Activated naive CD8-positive, alpha-beta T cell treated with anti-CD3 and anti-CD28 coated beads, Interleukin-2, amount 10 ng/mL, durations not matched to agents 7 days and 5 days (primary cell): Measurements from ENCODE around the gene VEGFB. TPM values are rescaled to one million over a fixed set of nuclear protein-coding genes. Genes with fewer than 3 reads are reported as not detected.

Source experiments
- ATAC-seq: fragments of 150-1000 bp; cut with Tn5 transposase; one replicate; pipeline ENCODE4 v1.10.0; 2021; ENCODE audit warnings: low read depth, moderate library complexity
- POLR2A ChIA-PET: fragments of 350-600 bp; sonication (Branson Sonifier 250); formaldehyde crosslinking; loops from one replicate; lab custom pipeline; 2021; ENCODE audit warnings: antibody characterized with exemption; lab: Charles Lee
- DNase-seq: peaks from one replicate; pipeline ENCODE4 v3.0.0; 2021
- H3K27ac Mint-ChIP-seq: one replicate; pipeline ENCODE4 v1.8.0; 2022; ENCODE audit warnings: mild to moderate bottlenecking, mixed read lengths
- H3K27me3 Mint-ChIP-seq: one replicate; pipeline ENCODE4 v1.8.0; 2022; ENCODE audit warnings: mild to moderate bottlenecking, moderate library complexity, mixed read lengths
- H3K36me3 Mint-ChIP-seq: one replicate; pipeline ENCODE4 v1.8.0; 2021; ENCODE audit warnings: mild to moderate bottlenecking, mixed read lengths
- H3K4me1 Mint-ChIP-seq: one replicate; pipeline ENCODE4 v1.8.0; 2021; ENCODE audit warnings: mixed read lengths
- H3K4me3 Mint-ChIP-seq: one replicate; pipeline ENCODE4 v1.8.0; 2022; ENCODE audit warnings: mild to moderate bottlenecking, moderate library complexity, mixed read lengths
- H3K9me3 Mint-ChIP-seq: one replicate; pipeline ENCODE4 v1.8.0; 2021; ENCODE audit warnings: mixed read lengths
- total RNA-seq, 2 experiments: library from RNA; stranded (reverse); gene quantifications; one replicate each; pipeline ENCODE4 v1.2.3, GENCODE V29; 2021

VEGFB gene
- total RNA-seq, 2 experiments from 2014 or later: 93.4 to 98.8 TPM

DNA sequence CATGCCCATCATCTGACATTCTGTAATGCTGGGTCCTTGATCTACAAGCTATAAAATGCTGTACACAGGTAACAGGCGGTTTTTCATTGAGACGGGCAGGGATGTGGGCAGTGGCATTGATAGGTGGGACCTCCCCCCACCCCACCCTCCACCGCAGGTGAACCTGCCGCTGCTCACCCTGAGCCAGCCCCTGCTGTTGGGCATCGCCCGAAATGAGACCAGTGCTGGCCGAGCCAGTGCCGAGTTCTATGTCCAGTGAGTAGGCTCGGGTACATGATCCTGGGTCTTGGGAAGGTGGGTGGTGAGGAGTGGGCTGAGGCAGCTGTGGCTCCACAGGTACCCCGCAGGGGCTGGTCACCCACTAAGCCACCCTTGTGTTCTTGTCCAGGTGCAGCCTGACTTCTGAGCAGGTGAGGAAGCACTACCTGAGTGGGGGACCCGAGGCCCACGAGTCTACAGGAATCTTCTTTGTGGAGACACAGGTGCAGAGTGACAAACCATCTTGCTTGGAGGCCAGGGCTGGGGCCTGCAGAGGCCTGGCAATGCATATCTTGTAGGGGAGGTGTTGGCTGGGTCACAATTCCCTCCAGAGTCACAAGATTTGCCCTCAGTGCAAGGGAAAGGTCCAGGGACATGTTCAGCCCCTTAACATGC lies 5.2 kb upstream of the VEGFB start:
- POLR2A ChIA-PET: interaction anchor here (0.6 to 26.2 kb wide), 7 partner anchors 9 to 43 kb away, joined by 3 to 419 read pairs (median 4); partner anchors contain the start of genes FERMT3, FKBP2, PPP1R14B and STIP1
- Mint-ChIP-seq H3K27me3 (no peaks in the 10 kb centered on the region), H3K9me3 (no peaks in the 10 kb centered on the region), H3K36me3 (peaks cover 3% of the 10 kb centered on the region), H3K27ac (peak overlapping the region; percentile 96), H3K4me3 (peak overlapping the region; percentile 93), H3K4me1 (peaks cover 41% of the 10 kb centered on the region)
- no peak for DNase-seq
- ATAC-seq: no peak

DNA sequence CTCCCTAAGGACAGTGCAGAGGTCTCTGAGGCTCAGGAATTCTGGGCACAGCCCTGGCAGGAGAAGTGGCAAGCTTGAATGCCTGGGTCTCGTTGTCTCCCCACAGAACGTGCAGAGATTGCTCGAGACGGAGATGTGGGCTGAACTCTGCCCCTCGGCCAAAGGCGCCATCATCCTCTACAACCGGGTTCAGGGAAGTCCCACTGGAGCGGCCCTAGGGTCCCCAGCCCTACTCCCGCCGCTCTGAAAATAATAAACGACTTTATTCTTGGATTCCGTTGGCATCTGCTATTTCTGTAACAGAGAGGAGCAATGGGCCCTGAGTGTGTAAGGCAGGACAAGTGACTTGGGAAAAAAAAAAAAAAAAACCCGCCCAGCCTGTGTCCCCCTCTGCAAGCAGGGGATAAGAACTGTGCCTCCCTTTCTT lies 4.6 kb upstream of the VEGFB start:
- DNase-seq (no peak), ATAC-seq (no peak)
- H3K4me1 Mint-ChIP-seq: peaks cover 41% of the 10 kb centered on the region
- POLR2A ChIA-PET: interaction anchor here (0.6 to 26.2 kb wide), 9 partner anchors 9 to 1371 kb away, joined by 3 to 419 read pairs (median 3); partner anchors contain the start of genes FERMT3, FKBP2, PPP1R14B and STIP1
- H3K4me3 Mint-ChIP-seq: peak overlapping the region; percentile 93
- H3K27me3 Mint-ChIP-seq: no peaks in the 10 kb centered on the region
- peak overlapping the region; percentile 96 for H3K27ac Mint-ChIP-seq
- H3K9me3 Mint-ChIP-seq: no peaks in the 10 kb centered on the region
- peaks cover 3% of the 10 kb centered on the region for H3K36me3 Mint-ChIP-seq

DNA sequence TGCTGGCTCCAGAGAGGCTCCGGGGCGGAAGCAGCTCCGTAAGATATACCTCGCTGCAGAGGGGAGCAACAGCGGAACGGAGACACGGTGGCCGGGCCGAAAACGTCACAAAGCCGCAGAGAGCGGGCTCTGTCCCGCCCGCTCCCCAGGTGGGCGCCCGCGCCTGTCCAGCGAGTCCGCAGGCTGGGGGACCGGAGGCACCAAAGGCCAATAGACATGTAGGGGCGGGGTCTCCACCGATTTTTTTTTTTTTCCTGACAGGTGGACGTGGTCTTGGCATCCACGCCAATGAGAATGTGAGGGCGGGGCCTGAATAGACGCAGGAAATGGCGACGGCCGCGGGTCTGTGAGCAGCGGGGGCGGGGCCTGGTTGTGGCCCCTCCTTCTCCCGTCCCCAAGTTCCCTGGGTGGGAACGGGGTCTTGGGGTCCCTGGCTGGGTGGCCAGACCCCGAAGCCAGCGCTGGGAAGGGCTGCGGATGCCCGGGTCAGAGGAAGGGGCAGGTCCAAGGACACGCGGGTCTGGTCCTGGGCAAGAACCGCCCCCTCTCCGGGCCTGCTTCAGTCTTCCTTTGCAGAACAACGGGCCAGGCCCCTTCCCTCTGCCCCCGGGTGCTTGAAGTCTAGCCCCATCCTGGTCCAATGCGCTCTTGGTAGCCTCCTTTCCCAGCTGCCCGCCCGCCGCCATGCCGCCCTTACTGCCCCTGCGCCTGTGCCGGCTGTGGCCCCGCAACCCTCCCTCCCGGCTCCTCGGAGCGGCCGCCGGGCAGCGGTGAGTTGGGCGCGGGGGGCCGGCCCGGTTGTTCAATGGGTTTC lies 4.0 kb upstream of the VEGFB start, which contains the start of gene DNAJC4:
DNAJC4 (plus strand) TSS at position 378 of the 814 bp plus-strand sequence; CDS start at position 685, 307 bp downstream.
- ATAC-seq (peak; percentile 50), DNase-seq (peak; percentile 91)
- Mint-ChIP-seq H3K9me3 (no peaks in the 10 kb centered on the region), H3K27me3 (no peaks in the 10 kb centered on the region), H3K27ac (peak within 1 kb of the TSS; percentile 96), H3K4me1 (peaks cover 38% of the 10 kb centered on the region), H3K4me3 (peak within 1 kb of the TSS; percentile 93), H3K36me3 (peaks cover 4% of the 10 kb centered on the region)
- POLR2A ChIA-PET: interaction anchor here (0.7 to 26.2 kb wide), 13 partner anchors 8 to 1372 kb away, joined by 3 to 419 read pairs (median 4); partner anchors contain the start of genes FERMT3, FKBP2, PPP1R14B and STIP1

DNA sequence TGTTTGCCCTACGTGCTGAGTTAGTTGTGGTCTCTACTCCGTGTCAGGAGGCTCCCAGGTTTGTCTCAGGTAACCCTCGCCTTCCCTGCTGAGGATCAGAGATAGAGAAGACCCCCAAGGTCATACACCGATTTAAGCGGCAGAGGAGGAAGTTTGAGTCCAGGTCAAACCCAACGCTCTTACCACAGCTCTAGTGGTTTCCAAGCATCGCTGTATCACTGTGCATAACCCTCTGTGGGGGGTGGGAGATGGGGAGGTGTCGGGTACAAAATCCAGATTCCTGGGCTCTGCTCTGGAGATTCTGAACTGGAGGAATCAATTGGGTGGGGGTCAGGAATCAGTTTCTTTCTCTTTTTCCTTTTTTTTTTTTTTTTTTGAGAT lies 3.4 kb upstream of the VEGFB start:
- DNase-seq (no peak), ATAC-seq (no peak)
- Mint-ChIP-seq H3K4me1 (peaks cover 39% of the 10 kb centered on the region), H3K4me3 (peak overlapping the region; percentile 93), H3K9me3 (no peaks in the 10 kb centered on the region), H3K27ac (peak overlapping the region; percentile 96), H3K27me3 (no peaks in the 10 kb centered on the region), H3K36me3 (peaks cover 6% of the 10 kb centered on the region)
- POLR2A ChIA-PET: interaction anchor here (0.7 to 26.2 kb wide), 8 partner anchors 9 to 1349 kb away, joined by 3 to 419 read pairs (median 8); partner anchors contain the start of genes FERMT3 and PPP1R14B

DNA sequence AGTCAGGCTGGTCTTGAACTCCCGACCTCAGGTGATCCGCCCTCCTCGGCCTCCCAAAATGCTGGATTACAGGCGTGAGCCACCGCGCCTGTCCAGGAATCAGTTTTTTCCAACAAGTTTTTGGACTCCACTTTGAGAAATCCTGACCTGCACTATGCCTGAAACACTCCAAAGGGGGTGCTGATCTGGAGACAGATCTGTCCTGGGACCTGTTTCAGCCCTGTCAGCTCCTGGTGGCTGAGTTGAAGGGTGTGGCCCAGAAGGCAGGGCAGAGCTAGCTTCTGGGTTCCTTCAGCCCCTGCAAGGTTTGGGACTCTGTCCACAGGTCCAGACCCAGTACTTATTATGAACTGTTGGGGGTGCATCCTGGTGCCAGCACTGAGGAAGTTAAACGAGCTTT lies 2.8 kb upstream of the VEGFB start:
- POLR2A ChIA-PET: interaction anchor here (1.0 to 26.2 kb wide), 7 partner anchors 8 to 67 kb away, joined by 3 to 419 read pairs (median 10); partner anchors contain the start of genes FERMT3 and PPP1R14B
- DNase-seq: no peak
- Mint-ChIP-seq H3K27ac (peak overlapping the region; percentile 48), H3K4me1 (peaks cover 39% of the 10 kb centered on the region), H3K36me3 (peaks cover 6% of the 10 kb centered on the region), H3K9me3 (no peaks in the 10 kb centered on the region), H3K27me3 (no peaks in the 10 kb centered on the region), H3K4me3 (peak overlapping the region; percentile 93)
- no peak for ATAC-seq

DNA sequence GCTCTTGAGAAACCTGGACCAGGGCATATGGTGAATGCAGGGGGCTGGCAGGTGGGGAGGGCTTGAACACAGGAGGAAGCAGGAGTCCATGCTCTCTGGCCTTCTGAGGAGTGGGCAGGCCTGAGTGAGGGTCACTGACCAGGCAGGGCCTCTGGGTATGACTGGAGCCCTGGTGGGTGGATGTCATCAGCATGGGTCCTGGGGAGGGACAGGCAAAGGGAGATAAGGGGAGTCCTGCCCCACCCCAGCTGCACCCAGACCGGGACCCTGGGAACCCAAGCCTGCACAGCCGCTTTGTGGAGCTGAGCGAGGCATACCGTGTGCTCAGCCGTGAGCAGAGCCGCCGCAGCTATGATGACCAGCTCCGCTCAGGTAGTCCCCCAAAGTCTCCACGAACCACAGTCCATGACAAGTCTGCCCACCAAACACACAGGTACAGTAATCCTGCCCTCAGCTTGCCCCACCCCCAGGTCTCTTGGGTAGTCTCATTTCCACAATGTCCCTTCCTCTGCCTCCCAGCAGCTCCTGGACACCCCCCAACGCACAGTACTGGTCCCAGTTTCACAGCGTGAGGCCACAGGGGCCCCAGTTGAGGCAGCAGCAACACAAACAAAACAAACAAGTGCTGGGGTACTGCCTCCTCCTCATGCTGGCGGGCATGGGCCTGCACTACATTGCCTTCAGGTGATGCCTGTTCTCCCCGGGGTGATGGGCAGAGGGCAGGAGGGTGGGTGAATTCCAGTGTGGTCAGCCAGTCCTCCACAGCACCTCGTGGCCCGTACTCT lies 2.0 kb upstream of the VEGFB start:
- POLR2A ChIA-PET: interaction anchor here (1.0 to 26.2 kb wide), 9 partner anchors 7 to 85 kb away, joined by 3 to 419 read pairs (median 6); partner anchors contain the start of genes FERMT3, PPP1R14B and PRDX5
- H3K36me3 Mint-ChIP-seq: peaks cover 11% of the 10 kb centered on the region
- no peaks in the 10 kb centered on the region for H3K9me3 Mint-ChIP-seq
- ATAC-seq: no peak
- H3K27ac Mint-ChIP-seq: peak overlapping the region; percentile 48
- peak overlapping the region; percentile 93 for H3K4me3 Mint-ChIP-seq
- H3K4me1 Mint-ChIP-seq: peaks cover 39% of the 10 kb centered on the region
- DNase-seq: no peak
- H3K27me3 Mint-ChIP-seq: no peaks in the 10 kb centered on the region

DNA sequence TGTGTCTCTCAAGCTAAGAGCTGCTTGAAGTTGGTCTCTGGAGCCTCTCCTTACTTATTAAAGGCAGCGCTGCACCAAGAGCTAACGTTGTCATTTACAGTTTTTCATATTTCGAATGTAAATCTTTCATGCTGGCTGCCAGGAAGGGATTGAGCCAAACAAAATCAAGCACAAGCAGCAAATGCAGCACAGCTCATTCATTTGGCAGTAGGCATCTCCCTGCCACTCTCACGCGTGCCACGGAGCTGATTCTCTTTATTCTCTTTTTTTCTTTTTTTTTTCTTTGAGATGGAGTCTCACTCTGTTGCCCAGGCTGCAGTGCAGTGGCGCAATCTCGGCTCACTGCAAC lies 1.4 kb upstream of the VEGFB start:
- POLR2A ChIA-PET: interaction anchor here (1.1 to 26.2 kb wide), 7 partner anchors 11 to 85 kb away, joined by 3 to 419 read pairs (median 6); partner anchors contain the start of genes FERMT3, PPP1R14B and PRDX5
- Mint-ChIP-seq H3K9me3 (no peaks in the 10 kb centered on the region), H3K36me3 (peaks cover 11% of the 10 kb centered on the region), H3K4me3 (peak overlapping the region; percentile 39), H3K27ac (peak overlapping the region; percentile 45), H3K4me1 (peaks cover 33% of the 10 kb centered on the region), H3K27me3 (no peaks in the 10 kb centered on the region)
- no peak for DNase-seq
- no peak for ATAC-seq

DNA sequence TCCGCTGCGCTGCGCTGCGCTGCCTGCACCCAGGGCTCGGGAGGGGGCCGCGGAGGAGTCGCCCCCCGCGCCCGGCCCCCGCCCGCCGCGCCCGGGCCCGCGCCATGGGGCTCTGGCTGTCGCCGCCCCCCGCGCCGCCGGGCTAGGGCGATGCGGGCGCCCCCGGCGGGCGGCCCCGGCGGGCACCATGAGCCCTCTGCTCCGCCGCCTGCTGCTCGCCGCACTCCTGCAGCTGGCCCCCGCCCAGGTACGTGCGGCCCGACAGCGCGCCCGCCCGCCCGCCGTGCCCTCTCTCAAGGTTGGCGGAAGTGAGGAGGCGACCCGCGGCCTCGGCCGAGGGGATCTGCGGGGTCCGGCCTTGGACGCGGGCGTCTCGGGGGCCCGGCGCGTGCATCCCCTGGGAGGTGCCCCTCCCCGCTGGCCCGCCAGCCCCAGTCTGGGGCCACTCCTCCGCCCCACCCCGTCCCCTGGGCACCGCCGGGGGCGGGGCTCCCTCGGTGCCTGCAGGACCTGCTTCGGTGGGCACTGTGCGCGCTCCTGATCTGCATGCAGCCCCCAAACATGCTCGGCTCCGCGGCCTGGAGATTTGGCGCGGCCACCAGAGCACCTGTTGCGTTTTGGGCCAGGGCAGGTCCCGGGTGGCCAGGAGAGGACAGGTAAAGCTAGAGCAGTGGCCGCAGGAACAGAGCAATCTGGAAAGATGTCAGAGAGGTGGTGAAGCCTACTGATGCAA lies 429 bp downstream of the VEGFB start:
- peak overlapping the region; percentile 83 for H3K27ac Mint-ChIP-seq
- H3K27me3 Mint-ChIP-seq: no peaks in the 10 kb centered on the region
- POLR2A ChIA-PET: interaction anchor here (1.9 to 26.2 kb wide), 4 partner anchors 8 to 25 kb away, joined by 5 to 419 read pairs (median 11); partner anchors contain the start of genes FERMT3, NUDT22 and TRPT1
- no peaks in the 10 kb centered on the region for H3K9me3 Mint-ChIP-seq
- DNase-seq (peak; percentile 75), ATAC-seq (peak; percentile 43)
- peak overlapping the region; percentile 93 for H3K4me3 Mint-ChIP-seq
- H3K36me3 Mint-ChIP-seq: peaks cover 17% of the 10 kb centered on the region
- H3K4me1 Mint-ChIP-seq: peaks cover 29% of the 10 kb centered on the region

DNA sequence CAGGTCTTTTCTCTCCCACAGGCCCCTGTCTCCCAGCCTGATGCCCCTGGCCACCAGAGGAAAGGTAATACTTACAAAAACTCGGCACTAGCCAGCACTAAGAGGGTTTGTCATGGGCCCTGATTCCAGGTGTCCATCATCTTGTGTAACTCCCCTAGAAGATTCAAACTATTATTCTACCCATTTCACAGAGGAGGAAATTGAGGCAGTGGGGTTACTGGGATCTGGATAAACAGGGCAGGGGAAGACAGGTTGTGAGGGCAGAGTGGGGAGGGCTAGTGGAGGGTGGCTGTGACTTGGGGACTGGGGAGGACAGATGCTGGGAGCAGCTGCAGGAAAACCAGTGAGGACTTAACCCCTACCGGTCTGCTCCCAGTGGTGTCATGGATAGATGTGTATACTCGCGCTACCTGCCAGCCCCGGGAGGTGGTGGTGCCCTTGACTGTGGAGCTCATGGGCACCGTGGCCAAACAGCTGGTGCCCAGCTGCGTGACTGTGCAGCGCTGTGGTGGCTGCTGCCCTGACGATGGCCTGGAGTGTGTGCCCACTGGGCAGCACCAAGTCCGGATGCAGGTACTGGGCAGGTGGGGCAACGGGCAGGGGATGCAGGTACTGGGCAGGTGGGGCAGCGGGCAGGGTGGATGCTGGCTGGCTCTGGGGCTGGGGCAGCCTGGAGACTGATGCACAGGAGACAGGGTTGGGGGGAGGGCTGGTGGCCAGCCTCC lies 1.2 kb downstream of the VEGFB start:
- no peaks in the 10 kb centered on the region for H3K9me3 Mint-ChIP-seq
- ATAC-seq: no peak
- peaks cover 34% of the 10 kb centered on the region for H3K4me1 Mint-ChIP-seq
- no peak for DNase-seq
- POLR2A ChIA-PET: interaction anchor here (0.7 to 26.2 kb wide), 5 partner anchors 9 to 58 kb away, joined by 5 to 419 read pairs (median 11); partner anchors contain the start of genes FERMT3, NUDT22 and TRPT1
- H3K27me3 Mint-ChIP-seq: no peaks in the 10 kb centered on the region
- peaks cover 18% of the 10 kb centered on the region for H3K36me3 Mint-ChIP-seq
- peak overlapping the region; percentile 83 for H3K27ac Mint-ChIP-seq
- peak overlapping the region; percentile 93 for H3K4me3 Mint-ChIP-seq

DNA sequence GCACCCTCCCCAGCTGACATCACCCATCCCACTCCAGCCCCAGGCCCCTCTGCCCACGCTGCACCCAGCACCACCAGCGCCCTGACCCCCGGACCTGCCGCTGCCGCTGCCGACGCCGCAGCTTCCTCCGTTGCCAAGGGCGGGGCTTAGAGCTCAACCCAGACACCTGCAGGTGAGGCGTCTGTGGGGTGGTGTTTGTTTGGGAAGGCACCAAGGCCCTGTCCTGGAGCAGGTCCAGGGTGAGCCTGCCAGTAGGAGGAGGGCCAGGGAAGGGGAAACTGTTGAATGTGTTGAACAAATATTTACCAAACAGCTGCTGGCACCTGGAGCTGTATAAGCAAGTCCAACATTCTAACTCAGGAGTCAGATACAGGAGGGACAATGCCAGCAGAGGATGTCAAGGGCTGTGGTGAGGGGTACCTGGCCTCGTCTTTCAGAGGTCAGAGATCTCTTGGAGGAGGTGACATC lies 3.1 kb downstream of the VEGFB start:
- H3K27me3 Mint-ChIP-seq: no peaks in the 10 kb centered on the region
- H3K4me3 Mint-ChIP-seq: no peak overlapping the region
- peak overlapping the region; percentile 32 for H3K27ac Mint-ChIP-seq
- H3K36me3 Mint-ChIP-seq: peaks cover 17% of the 10 kb centered on the region
- DNase-seq (no peak), ATAC-seq (no peak)
- no peaks in the 10 kb centered on the region for H3K9me3 Mint-ChIP-seq
- POLR2A ChIA-PET: interaction anchor here (3.5 to 26.2 kb wide), 2 partner anchors 11 to 28 kb away, joined by 11 to 419 read pairs; partner anchors contain the start of genes FERMT3, NUDT22 and TRPT1
- peaks cover 28% of the 10 kb centered on the region for H3K4me1 Mint-ChIP-seq

DNA sequence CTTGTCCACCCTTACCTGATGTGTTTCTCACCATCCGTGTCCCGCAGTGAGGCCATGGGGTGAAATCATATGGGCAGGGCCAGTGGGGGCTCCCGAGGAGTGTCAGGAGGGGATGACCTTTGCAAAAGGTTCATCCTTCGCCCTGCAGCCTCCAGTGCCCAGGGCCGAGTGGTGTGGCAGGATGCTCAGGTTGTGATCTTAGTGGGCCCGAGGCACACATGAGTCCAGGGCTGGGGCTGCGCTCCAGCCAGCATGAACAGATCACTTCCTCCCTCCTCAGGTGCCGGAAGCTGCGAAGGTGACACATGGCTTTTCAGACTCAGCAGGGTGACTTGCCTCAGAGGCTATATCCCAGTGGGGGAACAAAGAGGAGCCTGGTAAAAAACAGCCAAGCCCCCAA lies 3.7 kb downstream of the VEGFB start:
- peaks cover 18% of the 10 kb centered on the region for H3K36me3 Mint-ChIP-seq
- no peaks in the 10 kb centered on the region for H3K27me3 Mint-ChIP-seq
- H3K27ac Mint-ChIP-seq: peak overlapping the region; percentile 61
- ATAC-seq (no peak), DNase-seq (no peak)
- H3K4me1 Mint-ChIP-seq: peaks cover 27% of the 10 kb centered on the region
- no peaks in the 10 kb centered on the region for H3K9me3 Mint-ChIP-seq
- no peak overlapping the region for H3K4me3 Mint-ChIP-seq
- POLR2A ChIA-PET: interaction anchor here (0.6 to 26.2 kb wide), 4 partner anchors 8 to 1526 kb away, joined by 3 to 419 read pairs (median 3); partner anchors contain the start of genes DNAJC4 and FERMT3
